Fibroblast of lung (primary cell): ENCODE data around the gene FOXC1.

Experiments used
- EZH2 ChIP-seq: IDR thresholded peaks from 2 replicates; pipeline ENCODE4 v1.5.1; 2012; ENCODE audit warnings: low read length, control low read depth, mild to moderate bottlenecking; ENCODE audit errors: missing control alignments
- TF ChIP-seq, protein P1 (sequence below), 2 donors: IDR thresholded peaks in 1 of 2; conservative IDR thresholded peaks in 1 of 2; 1 replicate in 1 of 2; 2 replicates in 1 of 2; pipeline ENCODE4 v1.5.1; 2011 to 2012; ENCODE audit warnings: low read length in 2 of 2, control low read depth in 1 of 2, inconsistent platforms in 1 of 2, low read depth in 1 of 2, mild to moderate bottlenecking in 1 of 2

DNA sequence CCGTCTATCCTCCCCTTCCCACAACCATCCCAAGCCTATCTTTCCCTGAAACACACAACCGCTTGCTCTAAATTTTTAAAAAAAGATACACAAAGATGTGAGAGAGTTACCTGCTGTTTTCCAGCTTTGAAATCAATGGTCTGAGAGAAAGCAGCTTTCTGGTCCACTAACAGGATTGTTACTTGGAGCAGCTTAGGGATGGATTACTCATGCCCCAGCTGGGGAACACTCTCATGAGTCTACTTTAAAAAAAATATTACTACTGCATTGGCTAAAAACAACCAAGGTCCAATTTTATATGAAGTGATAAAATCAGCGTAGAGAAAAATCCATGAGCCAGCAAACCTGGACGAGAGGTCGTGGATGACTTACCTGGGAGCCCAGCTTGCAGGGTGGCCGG lies 29.6 kb upstream of the FOXC1 start:
- TF ChIP-seq, protein P1, sequence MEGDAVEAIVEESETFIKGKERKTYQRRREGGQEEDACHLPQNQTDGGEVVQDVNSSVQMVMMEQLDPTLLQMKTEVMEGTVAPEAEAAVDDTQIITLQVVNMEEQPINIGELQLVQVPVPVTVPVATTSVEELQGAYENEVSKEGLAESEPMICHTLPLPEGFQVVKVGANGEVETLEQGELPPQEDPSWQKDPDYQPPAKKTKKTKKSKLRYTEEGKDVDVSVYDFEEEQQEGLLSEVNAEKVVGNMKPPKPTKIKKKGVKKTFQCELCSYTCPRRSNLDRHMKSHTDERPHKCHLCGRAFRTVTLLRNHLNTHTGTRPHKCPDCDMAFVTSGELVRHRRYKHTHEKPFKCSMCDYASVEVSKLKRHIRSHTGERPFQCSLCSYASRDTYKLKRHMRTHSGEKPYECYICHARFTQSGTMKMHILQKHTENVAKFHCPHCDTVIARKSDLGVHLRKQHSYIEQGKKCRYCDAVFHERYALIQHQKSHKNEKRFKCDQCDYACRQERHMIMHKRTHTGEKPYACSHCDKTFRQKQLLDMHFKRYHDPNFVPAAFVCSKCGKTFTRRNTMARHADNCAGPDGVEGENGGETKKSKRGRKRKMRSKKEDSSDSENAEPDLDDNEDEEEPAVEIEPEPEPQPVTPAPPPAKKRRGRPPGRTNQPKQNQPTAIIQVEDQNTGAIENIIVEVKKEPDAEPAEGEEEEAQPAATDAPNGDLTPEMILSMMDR (conservative IDR thresholded peaks at IDR 0.05 in 1 of 2, IDR thresholded peaks at IDR 0.05 in 1 of 2; ENCODE audit: low read depth in 1 of 2, low read length in 2 of 2): no peak
- no peak for TF ChIP-seq EZH2
